Type B pancreatic cell (in vitro differentiated cells): ENCODE results near the gene DLX3. TPM values are rescaled to one million over a fixed set of nuclear protein-coding genes. Genes with fewer than 3 reads are reported as not detected.

Experiments used
- DNase-seq: peaks from one replicate; pipeline ENCODE4 v3.0.0; 2021; ENCODE audit warnings: mixed read lengths; ENCODE audit not compliant: unreplicated experiment; ENCODE audit errors: extremely low spot score
- H3K27ac Mint-ChIP-seq: 2 replicates; pipeline ENCODE4 v1.8.0; 2021; ENCODE audit warnings: mild to moderate bottlenecking, mixed read lengths
- H3K27me3 Mint-ChIP-seq: 2 replicates; pipeline ENCODE4 v1.8.0; 2021; ENCODE audit warnings: mixed read lengths
- H3K36me3 Mint-ChIP-seq: 2 replicates; pipeline ENCODE4 v1.8.0; 2021; ENCODE audit warnings: mixed read lengths
- H3K4me1 Mint-ChIP-seq: one replicate; pipeline ENCODE4 v1.8.0; 2021; ENCODE audit warnings: mixed read lengths; ENCODE audit not compliant: unreplicated experiment
- H3K4me3 Mint-ChIP-seq: 2 replicates; pipeline ENCODE4 v1.8.0; 2021; ENCODE audit warnings: mild to moderate bottlenecking, mixed read lengths
- H3K9me3 Mint-ChIP-seq: 2 replicates; pipeline ENCODE4 v1.8.0; 2021; ENCODE audit warnings: mixed read lengths
- total RNA-seq: library from RNA; stranded (reverse); gene quantifications from 2 replicates; pipeline ENCODE4 v1.2.1, GENCODE V29; 2021; ENCODE audit warnings: low replicate concordance
- TF ChIP-seq, protein P1 (sequence below): fragments of 200-600 bp; sonication (generic); conservative IDR thresholded peaks from 2 replicates; pipeline ENCODE4 v1.5.0; 2021; ENCODE audit warnings: antibody characterized with exemption, mild to moderate bottlenecking

DLX3 gene
- total RNA-seq, 1 donor from 2014 or later: 15.9 TPM

DNA sequence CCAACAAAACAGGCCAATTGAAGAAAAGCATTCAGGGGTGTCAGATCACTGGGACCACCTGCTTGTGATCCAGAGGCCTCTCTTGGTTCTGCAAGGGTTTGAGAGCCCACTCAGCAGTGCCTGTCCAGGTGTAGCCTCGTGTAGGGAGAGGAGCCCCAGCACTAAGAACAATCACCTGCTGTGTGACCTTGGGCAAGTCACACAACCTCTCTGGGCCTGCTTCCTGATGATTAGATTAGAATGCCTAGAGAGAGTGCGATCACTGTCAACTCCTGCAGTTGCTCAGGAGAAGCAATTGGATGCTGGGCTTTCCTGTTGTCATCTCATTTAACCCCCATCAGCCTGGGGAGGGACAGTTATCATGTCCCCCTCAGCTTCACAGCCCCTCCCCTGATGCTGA is 10.2 kb downstream of the DLX3 start:
- Mint-ChIP-seq H3K36me3 (no peaks in the 10 kb centered on the region), H3K4me1 (peaks cover 20% of the 10 kb centered on the region), H3K4me3 (no peak overlapping the region), H3K27me3 (peaks cover 46% of the 10 kb centered on the region), H3K9me3 (no peaks in the 10 kb centered on the region), H3K27ac (no peak overlapping the region)
- no peak for DNase-seq
- TF ChIP-seq, protein P1, sequence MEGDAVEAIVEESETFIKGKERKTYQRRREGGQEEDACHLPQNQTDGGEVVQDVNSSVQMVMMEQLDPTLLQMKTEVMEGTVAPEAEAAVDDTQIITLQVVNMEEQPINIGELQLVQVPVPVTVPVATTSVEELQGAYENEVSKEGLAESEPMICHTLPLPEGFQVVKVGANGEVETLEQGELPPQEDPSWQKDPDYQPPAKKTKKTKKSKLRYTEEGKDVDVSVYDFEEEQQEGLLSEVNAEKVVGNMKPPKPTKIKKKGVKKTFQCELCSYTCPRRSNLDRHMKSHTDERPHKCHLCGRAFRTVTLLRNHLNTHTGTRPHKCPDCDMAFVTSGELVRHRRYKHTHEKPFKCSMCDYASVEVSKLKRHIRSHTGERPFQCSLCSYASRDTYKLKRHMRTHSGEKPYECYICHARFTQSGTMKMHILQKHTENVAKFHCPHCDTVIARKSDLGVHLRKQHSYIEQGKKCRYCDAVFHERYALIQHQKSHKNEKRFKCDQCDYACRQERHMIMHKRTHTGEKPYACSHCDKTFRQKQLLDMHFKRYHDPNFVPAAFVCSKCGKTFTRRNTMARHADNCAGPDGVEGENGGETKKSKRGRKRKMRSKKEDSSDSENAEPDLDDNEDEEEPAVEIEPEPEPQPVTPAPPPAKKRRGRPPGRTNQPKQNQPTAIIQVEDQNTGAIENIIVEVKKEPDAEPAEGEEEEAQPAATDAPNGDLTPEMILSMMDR: no peak

DNA sequence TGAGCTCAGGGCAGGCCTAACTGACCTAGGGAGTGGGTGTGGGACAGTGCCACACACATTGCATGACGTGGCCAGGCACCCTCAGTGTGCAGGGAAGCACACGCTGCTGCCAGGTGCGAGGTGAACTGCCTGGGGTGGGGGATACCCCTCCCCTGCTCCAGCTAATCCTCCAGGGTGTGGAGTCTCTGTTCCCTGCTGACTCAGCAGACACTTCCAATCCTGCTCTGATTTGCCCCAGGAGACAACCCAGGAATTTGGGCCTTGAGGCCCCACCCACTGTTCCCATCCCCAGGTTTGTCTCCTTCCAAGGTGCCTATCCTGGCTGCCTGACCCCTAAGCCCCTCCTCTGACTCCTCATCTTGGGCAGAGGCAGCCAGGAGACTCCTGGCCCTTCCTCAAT is 10.7 kb downstream of the DLX3 start:
- DNase-seq: no peak
- H3K27ac Mint-ChIP-seq: no peak overlapping the region
- H3K4me3 Mint-ChIP-seq: no peak overlapping the region
- H3K27me3 Mint-ChIP-seq: peaks cover 46% of the 10 kb centered on the region
- H3K9me3 Mint-ChIP-seq: no peaks in the 10 kb centered on the region
- peaks cover 22% of the 10 kb centered on the region for H3K4me1 Mint-ChIP-seq
- TF ChIP-seq, protein P1: no peak
- no peaks in the 10 kb centered on the region for H3K36me3 Mint-ChIP-seq

DNA sequence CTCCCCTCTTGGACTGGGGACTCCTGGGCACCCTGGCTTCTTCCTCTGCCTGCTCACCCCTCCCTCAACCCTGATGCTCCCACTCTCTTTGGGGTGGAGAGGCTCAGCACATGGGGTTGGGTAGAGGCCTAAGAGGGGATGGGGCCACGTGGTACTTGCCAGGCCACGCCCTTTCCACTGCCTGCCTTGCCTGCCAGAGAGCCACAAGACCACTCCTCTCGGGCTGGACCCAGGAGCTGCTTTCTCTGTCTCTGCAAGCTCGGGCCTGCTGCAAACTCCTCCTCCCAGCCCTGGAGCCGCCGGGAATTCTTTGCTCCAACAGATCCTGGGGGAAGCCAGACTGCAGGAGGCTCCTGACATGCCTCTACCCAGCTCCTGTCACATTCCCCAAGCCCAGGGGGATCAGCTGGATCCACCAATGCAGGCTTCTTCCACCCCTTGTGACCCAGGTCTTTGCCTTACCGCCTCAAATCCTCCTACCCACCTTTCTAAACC is 14.3 kb downstream of the DLX3 start:
- no peak overlapping the region for H3K27ac Mint-ChIP-seq
- H3K4me1 Mint-ChIP-seq: peaks cover 36% of the 10 kb centered on the region
- H3K9me3 Mint-ChIP-seq: no peaks in the 10 kb centered on the region
- H3K4me3 Mint-ChIP-seq: no peak overlapping the region
- TF ChIP-seq, protein P1: no peak
- H3K36me3 Mint-ChIP-seq: no peaks in the 10 kb centered on the region
- H3K27me3 Mint-ChIP-seq: peaks cover 47% of the 10 kb centered on the region
- no peak for DNase-seq

DNA sequence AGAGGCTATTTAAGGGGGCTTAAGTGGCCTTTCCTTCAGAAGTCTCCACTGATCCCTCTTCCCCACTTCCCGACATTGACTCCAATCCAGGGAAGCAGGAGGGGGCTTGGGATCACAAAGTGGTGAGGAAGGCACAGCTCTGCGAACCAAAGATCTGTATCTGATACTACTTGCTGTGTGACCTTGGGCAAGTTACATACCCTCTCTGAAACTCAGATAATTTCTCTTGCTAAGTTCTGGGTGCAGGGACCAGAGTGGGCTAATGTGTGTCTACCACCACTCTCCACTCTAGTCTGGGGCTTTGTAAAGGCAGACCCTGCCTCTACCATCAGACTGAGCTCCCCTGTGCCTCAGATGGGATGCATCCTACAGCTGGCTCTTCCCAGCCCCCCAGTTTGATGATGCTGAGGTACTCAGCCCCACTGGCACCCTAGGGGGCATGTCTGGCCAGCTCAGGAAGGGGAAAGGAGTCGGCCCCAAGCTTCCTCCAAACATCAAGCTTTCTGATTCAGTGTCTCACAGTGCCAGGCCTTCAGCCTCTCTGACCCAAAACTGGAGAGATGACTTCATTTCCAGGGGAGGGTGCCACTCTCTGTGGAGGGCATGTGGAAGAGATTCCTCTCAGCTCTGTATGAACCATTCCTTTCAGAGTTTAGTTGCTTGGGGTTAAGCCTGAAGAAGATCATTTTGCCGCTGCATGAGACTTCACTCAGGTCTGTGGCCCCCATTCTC is 15.1 kb downstream of the DLX3 start:
- Mint-ChIP-seq H3K4me1 (peaks cover 40% of the 10 kb centered on the region), H3K27ac (no peak overlapping the region), H3K4me3 (no peak overlapping the region), H3K27me3 (peaks cover 53% of the 10 kb centered on the region), H3K36me3 (no peaks in the 10 kb centered on the region), H3K9me3 (no peaks in the 10 kb centered on the region)
- TF ChIP-seq, protein P1: no peak
- no peak for DNase-seq

DNA sequence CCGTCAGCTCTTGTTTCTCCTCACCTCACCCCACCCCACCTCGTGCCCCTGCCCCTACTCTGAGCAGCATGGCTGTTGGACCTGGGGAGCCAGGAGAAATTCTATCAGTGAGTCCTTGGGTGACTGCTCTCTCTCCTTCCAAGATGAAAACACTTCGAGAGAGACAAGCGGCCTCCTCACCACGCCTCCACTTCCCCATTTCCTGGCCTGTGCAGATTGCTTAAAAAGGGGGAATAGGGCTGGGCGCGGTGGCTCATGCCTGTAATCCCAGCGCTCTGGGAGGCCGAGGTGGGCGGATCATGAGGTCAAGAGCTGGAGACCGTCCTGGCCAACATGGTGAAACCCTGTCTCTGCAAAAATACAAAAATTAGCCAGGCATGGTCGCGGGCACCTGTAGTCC is 16.5 kb downstream of the DLX3 start:
- Mint-ChIP-seq H3K4me3 (no peak overlapping the region), H3K9me3 (no peaks in the 10 kb centered on the region), H3K27me3 (peaks cover 67% of the 10 kb centered on the region), H3K36me3 (no peaks in the 10 kb centered on the region), H3K27ac (no peak overlapping the region), H3K4me1 (peaks cover 40% of the 10 kb centered on the region)
- no peak for DNase-seq
- TF ChIP-seq, protein P1: no peak
